Bronchial epithelial cell (primary cell): ENCODE data around the gene SPRY1. TPM values are rescaled to one million over a fixed set of nuclear protein-coding genes. Genes with fewer than 3 reads are reported as not detected.

Experiments used
- DNase-seq: peaks from one replicate; pipeline ENCODE4 v3.0.0-alpha.2; 2010; ENCODE audit warnings: low read depth
- FAIRE-seq: peaks from 2 replicates; lab custom pipeline; 2011; peaks lifted over from hg19 to GRCh38; lab: Jason Lieb, UNC
- H3K27me3 ChIP-seq: 2 replicates; pipeline ENCODE4 v1.5.1; 2011; ENCODE audit warnings: low read length; ENCODE audit not compliant: control insufficient read depth, insufficient read depth
- H3K36me3 ChIP-seq: 2 replicates; pipeline ENCODE4 v1.5.1; 2011; ENCODE audit warnings: low read length; ENCODE audit not compliant: control insufficient read depth, insufficient read depth
- H3K4me3 ChIP-seq: 2 replicates; pipeline ENCODE4 v1.5.1; 2011; ENCODE audit warnings: mild to moderate bottlenecking, low read depth, low read length, control low read depth
- total RNA-seq: library from RNA; depleted of rRNA; stranded (reverse); fragments of >200 nt; gene quantifications from 2 replicates; pipeline ENCODE4 v1.2.1, GENCODE V29; 2014
- TF ChIP-seq, protein P1 (sequence below): IDR thresholded peaks from 2 replicates; pipeline ENCODE4 v1.5.1; 2011; ENCODE audit warnings: mild to moderate bottlenecking, moderate library complexity, low read length, control low read depth, inconsistent platforms; ENCODE audit not compliant: insufficient read depth, severe bottlenecking

Gene SPRY1
- total RNA-seq, 1 donor from 2014 or later: 3.2 TPM

DNA sequence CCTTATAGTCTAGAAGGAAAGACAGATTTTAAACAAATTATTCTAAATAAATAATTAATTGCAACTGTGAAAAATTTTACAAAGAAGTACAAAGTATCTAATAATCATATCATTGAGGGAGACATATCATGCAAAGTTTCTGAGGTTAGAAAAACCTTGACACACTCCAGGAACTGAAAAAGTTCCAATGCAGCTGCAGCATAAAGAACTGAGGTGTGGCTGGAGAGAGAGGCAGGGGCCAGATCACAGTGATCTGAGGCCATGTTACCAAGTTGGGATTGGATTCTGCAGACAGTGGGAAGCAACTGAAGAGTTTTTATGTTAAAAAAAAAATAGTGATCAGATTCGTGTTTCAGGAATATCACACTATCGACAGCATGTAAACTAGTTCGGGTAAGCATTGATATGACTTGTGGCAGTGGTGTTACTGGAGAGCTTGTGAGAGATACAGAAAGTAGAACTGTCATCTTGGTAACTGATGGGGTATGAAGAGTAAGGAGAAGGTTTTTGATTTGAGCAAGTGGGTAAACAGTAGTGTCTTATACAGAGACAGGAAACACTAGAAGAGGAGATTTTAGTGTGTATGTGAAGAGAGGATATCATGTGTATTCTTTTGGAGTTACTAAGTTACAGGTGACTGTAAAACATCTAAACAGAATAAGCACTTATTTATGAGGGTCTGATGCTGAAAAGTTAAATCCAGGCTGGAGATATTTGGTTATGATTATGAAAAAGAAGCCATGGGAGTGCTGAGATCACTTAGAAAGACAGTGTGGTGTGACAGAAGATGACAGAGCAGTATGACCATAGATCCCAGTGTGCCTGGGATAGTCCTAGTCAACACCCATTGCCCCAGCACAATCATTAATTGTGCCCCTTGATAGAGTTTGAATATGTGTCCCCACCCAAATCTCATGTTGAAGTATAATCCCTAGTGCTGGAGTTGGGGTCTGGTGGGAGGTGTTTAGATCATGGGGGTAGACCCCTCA is 15.6 kb upstream of the SPRY1 start:
- Histone ChIP-seq H3K27me3 (no peaks in the 10 kb centered on the region), H3K4me3 (no peak overlapping the region), H3K36me3 (no peaks in the 10 kb centered on the region)
- DNase-seq: no peak
- FAIRE-seq: peak; percentile 18
- TF ChIP-seq, protein P1, sequence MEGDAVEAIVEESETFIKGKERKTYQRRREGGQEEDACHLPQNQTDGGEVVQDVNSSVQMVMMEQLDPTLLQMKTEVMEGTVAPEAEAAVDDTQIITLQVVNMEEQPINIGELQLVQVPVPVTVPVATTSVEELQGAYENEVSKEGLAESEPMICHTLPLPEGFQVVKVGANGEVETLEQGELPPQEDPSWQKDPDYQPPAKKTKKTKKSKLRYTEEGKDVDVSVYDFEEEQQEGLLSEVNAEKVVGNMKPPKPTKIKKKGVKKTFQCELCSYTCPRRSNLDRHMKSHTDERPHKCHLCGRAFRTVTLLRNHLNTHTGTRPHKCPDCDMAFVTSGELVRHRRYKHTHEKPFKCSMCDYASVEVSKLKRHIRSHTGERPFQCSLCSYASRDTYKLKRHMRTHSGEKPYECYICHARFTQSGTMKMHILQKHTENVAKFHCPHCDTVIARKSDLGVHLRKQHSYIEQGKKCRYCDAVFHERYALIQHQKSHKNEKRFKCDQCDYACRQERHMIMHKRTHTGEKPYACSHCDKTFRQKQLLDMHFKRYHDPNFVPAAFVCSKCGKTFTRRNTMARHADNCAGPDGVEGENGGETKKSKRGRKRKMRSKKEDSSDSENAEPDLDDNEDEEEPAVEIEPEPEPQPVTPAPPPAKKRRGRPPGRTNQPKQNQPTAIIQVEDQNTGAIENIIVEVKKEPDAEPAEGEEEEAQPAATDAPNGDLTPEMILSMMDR: no peak

DNA sequence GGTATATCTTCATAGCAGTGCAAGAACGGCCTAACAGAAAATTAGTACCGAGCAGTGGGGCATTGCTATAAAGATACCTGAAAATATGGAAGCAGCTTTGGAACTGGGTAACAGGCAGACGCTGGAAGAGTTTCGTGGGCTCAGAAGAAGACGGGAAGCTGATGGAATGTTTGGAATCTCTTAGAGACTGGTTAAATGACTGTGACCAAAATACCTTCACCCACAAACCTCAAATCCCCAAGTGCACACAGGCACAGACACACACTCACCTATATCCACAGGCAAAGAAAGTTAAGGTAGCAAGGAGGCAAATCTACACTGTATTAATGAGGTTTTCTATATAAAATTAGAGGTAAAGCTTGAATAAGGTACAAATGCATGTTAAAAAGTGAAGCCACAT is 14.6 kb upstream of the SPRY1 start:
- DNase-seq: no peak
- Histone ChIP-seq H3K4me3 (no peak overlapping the region), H3K27me3 (no peaks in the 10 kb centered on the region), H3K36me3 (no peaks in the 10 kb centered on the region)
- TF ChIP-seq, protein P1: no peak
- FAIRE-seq: no peak

DNA sequence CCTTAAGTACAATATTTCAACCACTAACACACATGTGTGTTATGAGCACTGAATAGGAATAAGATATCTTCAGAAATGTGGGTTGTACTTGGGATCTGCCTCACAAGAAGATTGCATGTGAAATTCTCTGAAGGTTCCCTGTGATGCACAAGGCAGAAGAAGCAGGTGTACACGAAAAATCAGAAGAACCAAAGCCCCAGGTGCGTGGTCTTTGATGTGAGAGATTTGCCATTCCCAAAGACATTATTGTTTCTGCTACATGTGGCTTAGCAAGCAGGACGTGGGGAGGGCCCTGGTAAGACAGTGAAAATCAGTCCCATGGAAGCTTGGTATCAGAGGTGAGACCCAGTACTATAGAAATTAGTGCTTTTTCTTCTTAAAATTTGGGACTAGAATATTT is 13.0 kb upstream of the SPRY1 start:
- DNase-seq (no peak), FAIRE-seq (no peak)
- TF ChIP-seq, protein P1: no peak
- H3K27me3 ChIP-seq: no peaks in the 10 kb centered on the region
- no peaks in the 10 kb centered on the region for H3K36me3 ChIP-seq
- H3K4me3 ChIP-seq: no peak overlapping the region

- FAIRE-seq (no peak), DNase-seq (peak; percentile 16)
- TF ChIP-seq, protein P1: no peak
- Histone ChIP-seq H3K36me3 (no peaks in the 10 kb centered on the region), H3K27me3 (no peaks in the 10 kb centered on the region), H3K4me3 (no peak overlapping the region)
Observed at GRCh38 chr4:123386609-123387008, 10.0 kb upstream of the SPRY1 start.

DNA sequence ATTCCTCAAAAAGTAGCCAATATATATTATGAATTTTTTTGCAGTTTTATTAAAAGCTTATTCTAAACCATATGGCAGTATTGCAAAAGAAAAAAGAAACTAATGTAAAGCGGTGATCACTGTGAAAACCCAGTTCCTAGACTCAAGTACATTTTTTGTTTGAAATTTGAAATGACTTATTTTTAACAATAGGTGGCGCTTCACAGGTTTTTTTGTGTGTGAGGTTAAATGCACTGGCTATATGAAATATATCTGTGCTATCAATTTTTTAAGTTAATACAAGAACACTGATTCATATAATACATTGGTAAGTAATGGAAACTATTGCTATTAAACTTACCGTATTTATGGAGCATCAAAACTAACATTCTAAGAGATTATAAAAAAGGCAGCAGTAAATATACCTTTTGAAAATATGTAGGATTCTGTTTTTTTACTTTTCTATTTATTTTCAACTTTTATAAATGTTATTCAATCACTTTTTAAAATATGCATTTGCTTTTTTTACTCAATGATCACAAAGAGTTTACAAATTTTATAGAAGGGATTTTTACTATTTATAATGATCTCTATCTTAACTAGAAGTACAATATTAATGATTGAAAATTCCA is 5.6 kb upstream of the SPRY1 start:
- FAIRE-seq (no peak), DNase-seq (peak; percentile 44)
- Histone ChIP-seq H3K36me3 (no peaks in the 10 kb centered on the region), H3K4me3 (no peak overlapping the region), H3K27me3 (no peaks in the 10 kb centered on the region)
- TF ChIP-seq, protein P1: peak; percentile 41
